Heart left ventricle (tissue), 16 donors: Measurements from ENCODE around the gene ZNF277. TPM values are rescaled to one million over a fixed set of nuclear protein-coding genes. Genes with fewer than 3 reads are reported as not detected.

Experiments used
- ATAC-seq, 4 donors: fragments of 200-7000 bp; cut with Tn5 transposase; one replicate each; pipeline ENCODE4 v1.9.1; 2020 to 2022; ENCODE audit warnings: moderate library complexity in 4 of 4, mild to moderate bottlenecking in 3 of 4, moderate number of reproducible peaks in 1 of 4
- DNase-seq, 5 donors: peaks; one replicate each; pipeline ENCODE4 v3.0.0-alpha.2; 2020
- H3K27ac ChIP-seq, 12 donors: fragments of 200-600 bp; sonication (generic) in 4 of 12; one replicate each; pipeline versions ENCODE4 v1.5.0 to v1.8.0; 2016 to 2022; ENCODE audit warnings: mild to moderate bottlenecking in 2 of 12
- H3K27me3 ChIP-seq, 9 donors: fragments of 200-600 bp; sonication (generic) in 2 of 9; one replicate each; pipeline versions ENCODE4 v1.5.1 to v1.8.0; 2016 to 2022; ENCODE audit warnings: mild to moderate bottlenecking in 3 of 9
- H3K36me3 ChIP-seq, 9 donors: fragments of 200-600 bp; sonication (generic) in 2 of 9; one replicate each; pipeline versions ENCODE4 v1.5.0 to v1.8.0; 2018 to 2022; ENCODE audit warnings: mild to moderate bottlenecking in 2 of 9
- H3K4me1 ChIP-seq, 12 donors: fragments of 200-600 bp; sonication (generic) in 4 of 12; one replicate each; pipeline versions ENCODE4 v1.5.0 to v1.8.0; 2016 to 2022; ENCODE audit warnings: mild to moderate bottlenecking in 3 of 12
- H3K4me3 ChIP-seq, 12 donors: fragments of 200-600 bp; sonication (generic) in 4 of 12; one replicate each; pipeline versions ENCODE4 v1.5.0 to v1.8.0; 2017 to 2022; ENCODE audit warnings: mild to moderate bottlenecking in 9 of 12, moderate library complexity in 4 of 12
- H3K9me3 ChIP-seq, 12 donors: fragments of 200-600 bp; sonication (generic) in 4 of 12; one replicate each; pipeline versions ENCODE4 v1.5.0 to v1.8.0; 2016 to 2022; ENCODE audit warnings: mild to moderate bottlenecking in 1 of 12
- CTCF ChIP-seq, 12 donors: fragments of 200-600 bp; sonication (generic) in 4 of 12; IDR thresholded peaks; one replicate each; pipeline versions ENCODE4 v1.5.0 to v1.8.0; 2018 to 2022; ENCODE audit warnings: antibody characterized with exemption in 12 of 12, mild to moderate bottlenecking in 5 of 12
- POLR2A ChIP-seq, 2 donors: fragments of 450-650 bp; IDR thresholded peaks; one replicate each; pipeline ENCODE4 v1.6.1; 2017; ENCODE audit warnings: antibody characterized with exemption in 2 of 2, mild to moderate bottlenecking in 2 of 2, moderate library complexity in 2 of 2
- WGBS, 4 donors: extraction: QIAGEN DNeasy Blood & Tissue Kit in 2 of 4; methylation state at CpG; one replicate each; pipeline versions ENCODE4 v1.1.5 to v1.1.7; 2013 to 2018; 5-methylcytosine and 5-hydroxymethylcytosine counted together
- intact Hi-C, 10 donors: fragments of 100-400 bp; cut with DNase I; formaldehyde crosslinking; loops; one replicate each; pipeline versions ENCODE4 v1.11.1 to v1.14.2; 2022
- polyA plus RNA-seq, 2 donors: library from polyadenylated mRNA; stranded (reverse); fragments of 200-250 nt; gene quantifications; one replicate each; pipeline ENCODE4 v1.2.3, GENCODE V29; 2013
- total RNA-seq, 9 donors: library from RNA; depleted of rRNA in 2 of 9; stranded (reverse); fragments of >200 nt in 2 of 9; fragmentation: NEBNext Ultra II Directional in 3 of 9; extraction: Animal tissue kit (Norgen Biotek cat#: 25700) in 3 of 9; gene quantifications; one replicate each; pipeline versions ENCODE4 v1.1.0 to v1.2.4, GENCODE V29; 2016 to 2023
- donor health status: ischemic (EF 13 %, LVEDD 7.1; RV severe dilation, severe dysfunction).
- donor health status: healthy with polysubstance abuse.
- donor health status: DM: no; HTN: yes; CAD: no.
- donor health status: DM: no; HTN: no; CAD: no.
- donor health status: ischemic (EF 25% LVEDD 6.9; RV normal size, moderate dysfunction).
- donor health status: ischemic (EF 25% LVEDD 5.7; RV mildly dilated, moderate dysfunction).
- donor health status: healthy.
- donor health status: DM: yes; HTN: yes; CAD: no.
- donor health status: ischemic (EF 35%, LVEDD 5.7; RV mildly dilated, moderate dysfunction).
- donor health status: nonischemic (EF 11% LVEDD 7.7; RV severe dilation, severe dysfunction).
- donor health status: DM: yes; HTN: yes; CAD: no.
- donor health status: PGD.
- donor health status: ischemic (EF 29% LVEDD 5.4; RV normal size, mild dysfunction).
- donor health status: nonischemic (EF 23%, LVEDD 6.1; RV moderate dilation, normal function).

ZNF277 gene
- total and polyA plus RNA-seq, 11 donors, result 10.3 to 26.5 (median 14.0) TPM

GRCh38 chr7:112366886-112367285, 160.4 kb downstream of the ZNF277 start:
- H3K27ac ChIP-seq, result no peak overlapping the region
- WGBS, 4 donors, result 82 to 95% (median 93%) methylated on average over 1 of the region's 1 CpG

GRCh38 chr7:112370436-112370835, 163.9 kb downstream of the ZNF277 start:
- ATAC-seq (no peak), DNase-seq (no peak)
- no peaks in the 10 kb centered on the region for H3K27me3 ChIP-seq
- no peaks in the 10 kb centered on the region for H3K4me1 ChIP-seq
- no peak overlapping the region for H3K4me3 ChIP-seq
- no peaks in the 10 kb centered on the region for H3K36me3 ChIP-seq
- H3K9me3 ChIP-seq, result no peaks in the 10 kb centered on the region
- intact Hi-C loops, result no loop called here
- TF ChIP-seq CTCF (IDR thresholded peaks at IDR 0.05), result no peak
- TF ChIP-seq POLR2A (IDR thresholded peaks at IDR 0.05), result no peak
- no peak overlapping the region for H3K27ac ChIP-seq
- 29 to 61% (median 47%) methylated on average over 2 of the region's 2 CpGs for WGBS, 4 donors

More at GRCh38 chr7:112366886-112367285, 160.4 kb downstream of the ZNF277 start:
- no peaks in the 10 kb centered on the region for H3K9me3 ChIP-seq
- H3K36me3 ChIP-seq, result no peaks in the 10 kb centered on the region
- intact Hi-C loops, result no loop called here
- no peak for DNase-seq
- peaks cover 0 to 9% (median 0%) of the 10 kb centered on the region in 12 donors for H3K4me1 ChIP-seq
- no peak overlapping the region for H3K4me3 ChIP-seq
- H3K27me3 ChIP-seq, result no peaks in the 10 kb centered on the region
- TF ChIP-seq POLR2A (IDR thresholded peaks at IDR 0.05) (no peak), CTCF (IDR thresholded peaks at IDR 0.05) (no peak)
- ATAC-seq, result no peak

GRCh38 chr7:112371701-112372100, 165.2 kb downstream of the ZNF277 start:
- H3K4me3 ChIP-seq, result no peak overlapping the region
- WGBS, 4 donors, result 60 to 69% (median 61%) methylated on average over 2 of the region's 2 CpGs
- no peaks in the 10 kb centered on the region for H3K27me3 ChIP-seq
- H3K27ac ChIP-seq, result no peak overlapping the region
- TF ChIP-seq POLR2A (IDR thresholded peaks at IDR 0.05) (no peak), CTCF (IDR thresholded peaks at IDR 0.05) (no peak)
- intact Hi-C loops, result no loop called here
- no peaks in the 10 kb centered on the region for H3K9me3 ChIP-seq
- no peak for DNase-seq
- H3K36me3 ChIP-seq, result no peaks in the 10 kb centered on the region
- ATAC-seq, result no peak
- H3K4me1 ChIP-seq, result no peaks in the 10 kb centered on the region

- ATAC-seq (no peak), DNase-seq (no peak)
- intact Hi-C loops, result no loop called here
- H3K27ac ChIP-seq, result no peak overlapping the region
- no peak for TF ChIP-seq CTCF (IDR thresholded peaks at IDR 0.05)
- TF ChIP-seq POLR2A (IDR thresholded peaks at IDR 0.05), result no peak
- no peaks in the 10 kb centered on the region for H3K27me3 ChIP-seq
- H3K4me3 ChIP-seq, result no peak overlapping the region
- no peaks in the 10 kb centered on the region for H3K36me3 ChIP-seq
- 27 to 69% (median 49%) methylated on average over 1 of the region's 1 CpG for WGBS, 4 donors
- H3K4me1 ChIP-seq, result no peaks in the 10 kb centered on the region
- no peaks in the 10 kb centered on the region for H3K9me3 ChIP-seq
Measured at GRCh38 chr7:112372101-112372500, 165.6 kb downstream of the ZNF277 start.
